GM12878 (cell line): ENCODE measurements around the gene RGS19. TPM values are rescaled to one million over a fixed set of nuclear protein-coding genes. Genes with fewer than 3 reads are reported as not detected.
A peak's percentile ranks its signal among the peaks of the same experiment; 100 is the strongest.

Experiments used
- ATAC-seq: fragments of 200-7000 bp; cut with Tn5 transposase; 3 replicates; pipeline ENCODE4 v1.9.1; 2020; ENCODE audit warnings: mild to moderate bottlenecking, moderate library complexity
- BruUV-seq: library from RNA; stranded (reverse); fragments of 400-500 nt; replicated peaks from 2 replicates; lab custom pipeline; 2021; lab: Mats Ljungman, UMichigan
- CTCF ChIA-PET: fragments of 300-600 bp; sonication (Branson Sonifier 250); formaldehyde crosslinking; extraction: SDS; loops from one replicate; lab custom pipeline; 2021; ENCODE audit warnings: inconsistent platforms; lab: Yijun Ruan, JAX
- POLR2A ChIA-PET: fragments of 350-600 bp; formaldehyde crosslinking; extraction: SDS; loops from one replicate; lab custom pipeline; 2021; ENCODE audit warnings: inconsistent platforms; lab: Charles Lee
- RAD21 ChIA-PET: fragments of 300-600 bp; sonication (Branson Sonifier 250); formaldehyde crosslinking; loops from one replicate; lab custom pipeline; 2023; ENCODE audit warnings: antibody characterized with exemption; ENCODE audit not compliant: unreplicated experiment; lab: Charles Lee
- SMC1A ChIA-PET: fragments of 300-600 bp; sonication (Branson Sonifier 250); formaldehyde crosslinking; loops from one replicate; lab custom pipeline; 2023; ENCODE audit not compliant: unreplicated experiment, uncharacterized antibody; lab: Charles Lee
- DNase-seq: peaks from one replicate; pipeline ENCODE4 v3.0.0-alpha.2; 2011; ENCODE audit warnings: low read depth, low spot score
- FAIRE-seq: peaks from 3 replicates; lab custom pipeline; 2011; peaks lifted over from hg19 to GRCh38; lab: Jason Lieb, UNC
- H2AFZ ChIP-seq: 2 replicates; pipeline ENCODE4 v1.6.0; 2011; ENCODE audit warnings: low read depth, low read length, control low read depth; ENCODE audit not compliant: control insufficient read depth
- H3K27ac ChIP-seq: 2 replicates; pipeline ENCODE4 v1.5.1; 2011; ENCODE audit warnings: control low read depth; ENCODE audit not compliant: control insufficient read depth, insufficient read depth
- H3K27me3 ChIP-seq, 2 experiments: replicated peaks in 1 of 2; 2 replicates each; pipeline versions ENCODE4 v1.6.0 to v1.6.1; 2011; ENCODE audit warnings: low read length in 1 of 2; ENCODE audit not compliant: control insufficient read depth in 2 of 2, insufficient read depth in 2 of 2
- H3K36me3 ChIP-seq, 2 experiments: 2 replicates each; pipeline ENCODE4 v1.5.1; 2011; ENCODE audit warnings: low read length in 1 of 2; ENCODE audit not compliant: control insufficient read depth in 2 of 2, insufficient read depth in 2 of 2
- H3K4me1 ChIP-seq: 2 replicates; pipeline ENCODE4 v1.6.1; 2011; ENCODE audit warnings: mild to moderate bottlenecking, low read length, moderate library complexity, mixed read lengths; ENCODE audit not compliant: control insufficient read depth, insufficient read depth
- H3K4me2 ChIP-seq: 2 replicates; pipeline ENCODE4 v1.6.0; 2011; ENCODE audit warnings: control low read depth; ENCODE audit not compliant: control insufficient read depth, insufficient read depth
- H3K4me3 ChIP-seq: fragments of 200-600 bp; sonication (generic); 2 replicates; pipeline ENCODE4 v1.5.1; 2016
- H3K79me2 ChIP-seq: 2 replicates; pipeline ENCODE4 v1.6.0; 2011; ENCODE audit warnings: low read length; ENCODE audit not compliant: control insufficient read depth, insufficient read depth
- H3K9ac ChIP-seq: 2 replicates; pipeline ENCODE4 v1.8.0; 2011; ENCODE audit warnings: low read length, control low read depth, mixed read lengths; ENCODE audit not compliant: control insufficient read depth, insufficient read depth
- H3K9me3 ChIP-seq: replicated peaks from 3 replicates; pipeline ENCODE4 v1.5.1; 2011; ENCODE audit warnings: mild to moderate bottlenecking, low read length; ENCODE audit not compliant: control insufficient read depth, insufficient read depth
- H4K20me1 ChIP-seq: 2 replicates; pipeline ENCODE4 v1.6.0; 2011; ENCODE audit not compliant: control insufficient read depth, insufficient read depth
- CBX3 ChIP-seq: fragments of 200-600 bp; sonication (generic); IDR thresholded peaks from 2 replicates; pipeline ENCODE4 v1.6.1; 2016; ENCODE audit warnings: low read depth, borderline replicate concordance
- HDGF ChIP-seq: fragments of 450-650 bp; IDR thresholded peaks from 2 replicates; pipeline ENCODE4 v1.6.1; 2016; ENCODE audit warnings: antibody characterized with exemption
- JUND ChIP-seq: IDR thresholded peaks from 2 replicates; pipeline ENCODE4 v1.6.1; 2012; ENCODE audit warnings: low read depth, mild to moderate bottlenecking, low read length, improper control_type of control experiment, moderate library complexity
- POLR2A ChIP-seq: IDR thresholded peaks from 2 replicates; pipeline ENCODE4 v1.6.1; 2011; ENCODE audit warnings: low read depth, mild to moderate bottlenecking, low read length
- POLR2AphosphoS2 ChIP-seq: IDR thresholded peaks from 2 replicates; pipeline ENCODE4 v1.6.1; 2011; ENCODE audit warnings: low read depth, mild to moderate bottlenecking, low read length, improper control_type of control experiment, moderate library complexity
- ZNF24 ChIP-seq: fragments of 450-650 bp; IDR thresholded peaks from 2 replicates; pipeline ENCODE4 v1.6.1; 2017; ENCODE audit warnings: antibody characterized with exemption, mild to moderate bottlenecking
- WGBS: methylation state at CpG from one replicate; pipeline ENCODE4 v1.1.6; 2016; ENCODE audit warnings: low lambda C conversion rate; ENCODE audit not compliant: insufficient replicate concordance, insufficient coverage; ENCODE audit errors: missing lambda C conversion rate; 5-methylcytosine and 5-hydroxymethylcytosine counted together
- in situ Hi-C: fragments of 300-500 bp; cut with MboI; formaldehyde crosslinking; loops from 9 replicates; pipeline ENCODE4 v1.14.3; 2018; ENCODE audit warnings: mixed read lengths
- intact Hi-C: fragments of 100-400 bp; cut with micrococcal nuclease; formaldehyde crosslinking; loops from one replicate; pipeline ENCODE4 v1.14.2; 2022; ENCODE audit not compliant: unreplicated experiment
- polyA plus RNA-seq, 11 experiments: library from polyadenylated mRNA; depleted of rRNA in 4 of 11; unstranded in 6 of 11; stranded (reverse) in 5 of 11; fragments of >200 nt; fragmentation: Nextera tagmentation in 4 of 11; fragmentation: Illumina TruSeq in 1 of 11; extraction: Ambion mirVana in 4 of 11; extraction: Trizol in 1 of 11; gene quantifications; 1 replicate in 1 of 11; 2 replicates in 10 of 11; pipeline versions ENCODE4 v1.2.1 to v1.2.3, GENCODE V29; 2011 to 2016; ENCODE audit warnings: inconsistent platforms in 2 of 11, missing spikeins in 2 of 11, low read depth in 1 of 11
- total RNA-seq, 4 experiments: library from RNA; depleted of rRNA in 3 of 4; stranded (reverse); fragments of >200 nt in 3 of 4; fragmentation: Illumina TruSeq in 1 of 4; extraction: Trizol in 1 of 4; gene quantifications; 2 replicates each; pipeline versions ENCODE4 v1.2.1 to v1.2.3, GENCODE V29; 2013 to 2021
- TF ChIP-seq, protein P1 (sequence below): fragments of 450-650 bp; IDR thresholded peaks from 2 replicates; pipeline ENCODE4 v1.6.1; 2018; ENCODE audit warnings: borderline replicate concordance, mild to moderate bottlenecking; ENCODE audit not compliant: partially characterized antibody
- TF ChIP-seq, protein P2 (sequence below): IDR thresholded peaks from 2 replicates; pipeline ENCODE4 v1.6.1; 2011; ENCODE audit warnings: mild to moderate bottlenecking, low read depth, low read length, moderate library complexity; ENCODE audit not compliant: insufficient replicate concordance
- TF ChIP-seq, protein P3 (sequence below): fragments of 450-650 bp; IDR thresholded peaks from 2 replicates; pipeline ENCODE4 v1.6.1; 2016; ENCODE audit warnings: mild to moderate bottlenecking, moderate library complexity, borderline replicate concordance

Gene RGS19
- total and polyA plus RNA-seq, 10 of the 15 experiments (the other 5 are each of a cell fraction or from before 2014, with no cell fraction given) = 0.82 to 62.4 (median 39.8) TPM

DNA sequence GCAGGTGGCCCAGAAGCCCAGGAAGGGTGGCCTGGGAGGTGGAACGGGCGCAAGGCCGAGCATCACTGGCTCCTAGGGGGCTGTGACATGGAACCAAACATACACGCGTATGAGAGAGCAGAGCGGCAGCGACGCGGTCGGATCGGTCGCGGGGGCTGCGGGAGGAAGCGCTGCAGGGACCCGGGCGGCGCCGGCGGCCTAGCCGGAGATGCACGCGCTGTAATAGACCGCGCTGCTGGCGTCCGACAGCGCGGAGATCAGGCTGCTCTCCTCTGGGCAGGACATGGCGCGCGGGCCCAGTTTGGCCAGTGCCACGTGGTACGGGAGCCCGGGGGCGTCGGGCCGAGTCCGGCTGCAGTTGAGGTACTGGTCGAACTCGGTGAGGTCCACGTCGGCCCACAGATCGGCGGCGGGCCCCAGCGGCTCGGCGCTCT, 31.3 kb downstream of the RGS19 start:
- BruUV-seq = no TSS peak
- H3K27ac ChIP-seq = no peak overlapping the region
- H3K4me2 ChIP-seq = 0 out of 2 replicates have a peak overlapping the region, but pooled peaks have one; percentile 9
- no peaks in the 10 kb centered on the region for H3K79me2 ChIP-seq
- ChIA-PET POLR2A (no interaction called here), SMC1A (interaction anchor here (1.6 kb wide), 1 partner anchor 11 kb away, joined by 3 read pairs; the partner anchor contains the start of gene C20orf204), CTCF (interaction anchor here (1.1 kb wide), 1 partner anchor 11 kb away, joined by 3 read pairs; no protein-coding TSS in a partner anchor), RAD21 (no interaction called here)
- H3K4me1 ChIP-seq = no peaks in the 10 kb centered on the region
- H4K20me1 ChIP-seq = no peaks in the 10 kb centered on the region
- peak; percentile 7 for ATAC-seq
- no peak overlapping the region for H2AFZ ChIP-seq
- 65% methylated on average over 49 of the region's 49 CpGs for WGBS
- no peak for FAIRE-seq
- H3K9me3 ChIP-seq = no peaks in the 10 kb centered on the region
- no peak overlapping the region for H3K4me3 ChIP-seq
- no peak for DNase-seq
- H3K27me3 ChIP-seq = peaks cover 4 to 14% of the 10 kb centered on the region in 2 experiments; a peak in 3 of 4 replicates
- intact Hi-C loops = no loop called here
- H3K9ac ChIP-seq = no peak overlapping the region
- H3K36me3 ChIP-seq = no peaks in the 10 kb centered on the region
- TF ChIP-seq POLR2A = 0 out of 2 replicates have a peak, but pooled peaks have one; percentile 29
- no peak for TF ChIP-seq JUND
- no peak for TF ChIP-seq HDGF
- in situ Hi-C loops = no loop called here

DNA sequence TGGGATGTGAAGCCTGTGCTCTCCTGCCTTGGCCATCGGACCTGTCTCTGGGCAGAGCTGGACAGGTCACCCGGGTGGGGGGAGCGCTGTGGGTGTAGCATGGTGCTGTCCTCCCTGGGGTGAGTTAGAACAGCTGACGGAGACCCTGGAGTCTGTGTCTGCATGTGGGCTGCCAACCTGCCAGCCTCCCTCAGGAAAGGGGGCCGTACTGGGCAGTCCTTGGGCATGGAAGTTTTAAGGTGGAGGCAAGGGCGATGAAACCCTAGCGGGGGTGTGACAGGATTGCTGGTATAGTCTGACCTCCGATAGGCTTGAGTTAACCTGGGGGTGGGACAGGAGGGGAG, 32.3 kb downstream of the RGS19 start:
- no peaks in the 10 kb centered on the region for H3K79me2 ChIP-seq
- H4K20me1 ChIP-seq = no peaks in the 10 kb centered on the region
- no peaks in the 10 kb centered on the region for H3K9me3 ChIP-seq
- intact Hi-C loops = no loop called here
- H2AFZ ChIP-seq = no peak overlapping the region
- ChIA-PET CTCF (interaction anchor here (1.1 kb wide), 1 partner anchor 12 kb away, joined by 3 read pairs; no protein-coding TSS in a partner anchor), RAD21 (no interaction called here), SMC1A (interaction anchor here (1.6 kb wide), 1 partner anchor 10 kb away, joined by 3 read pairs; the partner anchor contains the start of gene C20orf204), POLR2A (interaction anchor here (1.0 kb wide), 1 partner anchor 22 kb away, joined by 3 read pairs; no protein-coding TSS in a partner anchor)
- no peak overlapping the region for H3K4me2 ChIP-seq
- DNase-seq (no peak), ATAC-seq (no peak), FAIRE-seq (no peak)
- in situ Hi-C loops = no loop called here
- H3K4me3 ChIP-seq = no peak overlapping the region
- H3K27ac ChIP-seq = no peak overlapping the region
- H3K36me3 ChIP-seq = no peaks in the 10 kb centered on the region
- H3K27me3 ChIP-seq = peaks cover 4 to 14% of the 10 kb centered on the region in 2 experiments; a peak in 3 of 4 replicates
- no TSS peak for BruUV-seq
- 74% methylated on average over 8 of the region's 8 CpGs for WGBS
- no peak overlapping the region for H3K9ac ChIP-seq
- H3K4me1 ChIP-seq = no peaks in the 10 kb centered on the region
- TF ChIP-seq ZNF24 = no peak
- TF ChIP-seq POLR2AphosphoS2 = 0 out of 2 replicates have a peak, but pooled peaks have one; percentile 55
- TF ChIP-seq, protein P1, sequence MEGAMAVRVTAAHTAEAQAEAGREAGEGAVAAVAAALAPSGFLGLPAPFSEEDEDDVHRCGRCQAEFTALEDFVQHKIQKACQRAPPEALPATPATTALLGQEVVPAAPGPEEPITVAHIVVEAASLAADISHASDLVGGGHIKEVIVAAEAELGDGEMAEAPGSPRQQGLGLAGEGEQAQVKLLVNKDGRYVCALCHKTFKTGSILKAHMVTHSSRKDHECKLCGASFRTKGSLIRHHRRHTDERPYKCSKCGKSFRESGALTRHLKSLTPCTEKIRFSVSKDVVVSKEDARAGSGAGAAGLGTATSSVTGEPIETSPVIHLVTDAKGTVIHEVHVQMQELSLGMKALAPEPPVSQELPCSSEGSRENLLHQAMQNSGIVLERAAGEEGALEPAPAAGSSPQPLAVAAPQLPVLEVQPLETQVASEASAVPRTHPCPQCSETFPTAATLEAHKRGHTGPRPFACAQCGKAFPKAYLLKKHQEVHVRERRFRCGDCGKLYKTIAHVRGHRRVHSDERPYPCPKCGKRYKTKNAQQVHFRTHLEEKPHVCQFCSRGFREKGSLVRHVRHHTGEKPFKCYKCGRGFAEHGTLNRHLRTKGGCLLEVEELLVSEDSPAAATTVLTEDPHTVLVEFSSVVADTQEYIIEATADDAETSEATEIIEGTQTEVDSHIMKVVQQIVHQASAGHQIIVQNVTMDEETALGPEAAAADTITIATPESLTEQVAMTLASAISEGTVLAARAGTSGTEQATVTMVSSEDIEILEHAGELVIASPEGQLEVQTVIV = no peak
- TF ChIP-seq, protein P2, sequence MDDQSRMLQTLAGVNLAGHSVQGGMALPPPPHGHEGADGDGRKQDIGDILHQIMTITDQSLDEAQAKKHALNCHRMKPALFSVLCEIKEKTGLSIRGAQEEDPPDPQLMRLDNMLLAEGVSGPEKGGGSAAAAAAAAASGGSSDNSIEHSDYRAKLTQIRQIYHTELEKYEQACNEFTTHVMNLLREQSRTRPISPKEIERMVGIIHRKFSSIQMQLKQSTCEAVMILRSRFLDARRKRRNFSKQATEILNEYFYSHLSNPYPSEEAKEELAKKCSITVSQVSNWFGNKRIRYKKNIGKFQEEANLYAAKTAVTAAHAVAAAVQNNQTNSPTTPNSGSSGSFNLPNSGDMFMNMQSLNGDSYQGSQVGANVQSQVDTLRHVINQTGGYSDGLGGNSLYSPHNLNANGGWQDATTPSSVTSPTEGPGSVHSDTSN = no peak
- no peak for TF ChIP-seq CBX3
- TF ChIP-seq, protein P3, sequence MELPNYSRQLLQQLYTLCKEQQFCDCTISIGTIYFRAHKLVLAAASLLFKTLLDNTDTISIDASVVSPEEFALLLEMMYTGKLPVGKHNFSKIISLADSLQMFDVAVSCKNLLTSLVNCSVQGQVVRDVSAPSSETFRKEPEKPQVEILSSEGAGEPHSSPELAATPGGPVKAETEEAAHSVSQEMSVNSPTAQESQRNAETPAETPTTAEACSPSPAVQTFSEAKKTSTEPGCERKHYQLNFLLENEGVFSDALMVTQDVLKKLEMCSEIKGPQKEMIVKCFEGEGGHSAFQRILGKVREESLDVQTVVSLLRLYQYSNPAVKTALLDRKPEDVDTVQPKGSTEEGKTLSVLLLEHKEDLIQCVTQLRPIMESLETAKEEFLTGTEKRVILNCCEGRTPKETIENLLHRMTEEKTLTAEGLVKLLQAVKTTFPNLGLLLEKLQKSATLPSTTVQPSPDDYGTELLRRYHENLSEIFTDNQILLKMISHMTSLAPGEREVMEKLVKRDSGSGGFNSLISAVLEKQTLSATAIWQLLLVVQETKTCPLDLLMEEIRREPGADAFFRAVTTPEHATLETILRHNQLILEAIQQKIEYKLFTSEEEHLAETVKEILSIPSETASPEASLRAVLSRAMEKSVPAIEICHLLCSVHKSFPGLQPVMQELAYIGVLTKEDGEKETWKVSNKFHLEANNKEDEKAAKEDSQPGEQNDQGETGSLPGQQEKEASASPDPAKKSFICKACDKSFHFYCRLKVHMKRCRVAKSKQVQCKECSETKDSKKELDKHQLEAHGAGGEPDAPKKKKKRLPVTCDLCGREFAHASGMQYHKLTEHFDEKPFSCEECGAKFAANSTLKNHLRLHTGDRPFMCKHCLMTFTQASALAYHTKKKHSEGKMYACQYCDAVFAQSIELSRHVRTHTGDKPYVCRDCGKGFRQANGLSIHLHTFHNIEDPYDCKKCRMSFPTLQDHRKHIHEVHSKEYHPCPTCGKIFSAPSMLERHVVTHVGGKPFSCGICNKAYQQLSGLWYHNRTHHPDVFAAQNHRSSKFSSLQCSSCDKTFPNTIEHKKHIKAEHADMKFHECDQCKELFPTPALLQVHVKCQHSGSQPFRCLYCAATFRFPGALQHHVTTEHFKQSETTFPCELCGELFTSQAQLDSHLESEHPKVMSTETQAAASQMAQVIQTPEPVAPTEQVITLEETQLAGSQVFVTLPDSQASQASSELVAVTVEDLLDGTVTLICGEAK = no peak
